GM18519 (cell line): ENCODE data around the gene TUSC7.

Source experiments
- ATAC-seq: cut with Tn5 transposase; IDR thresholded peaks from one replicate; pipeline ENCODE4 v1.9.1; 2021; ENCODE audit warnings: mild to moderate bottlenecking, moderate library complexity; ENCODE audit not compliant: unreplicated experiment, low FRiP score

The TUSC7 gene

GRCh38 chr3:116709479-116709878 is at the start of gene TUSC7:
TSS of gene TUSC7 (plus strand) at chr3:116709779.
- no peak for ATAC-seq

- ATAC-seq, result no peak
Observed at GRCh38 chr3:116661196-116661595, 48.4 kb upstream of the TUSC7 start.

GRCh38 chr3:116663161-116664110 is 46.1 kb upstream of the TUSC7 start:
- no peak for ATAC-seq

- no peak for ATAC-seq
Observed at GRCh38 chr3:116667324-116667723, 42.3 kb upstream of the TUSC7 start.

GRCh38 chr3:116667791-116668190 is 41.8 kb upstream of the TUSC7 start:
- ATAC-seq, result no peak

- ATAC-seq, result no peak
Observed at GRCh38 chr3:116669576-116669975, 40.0 kb upstream of the TUSC7 start.

GRCh38 chr3:116671151-116671550 is 38.4 kb upstream of the TUSC7 start:
- no peak for ATAC-seq

GRCh38 chr3:116678853-116679252 is 30.7 kb upstream of the TUSC7 start:
- no peak for ATAC-seq

- no peak for ATAC-seq
Observed at GRCh38 chr3:116691041-116691440, 18.5 kb upstream of the TUSC7 start.

- no peak for ATAC-seq
Observed at GRCh38 chr3:116701070-116701469, 8.5 kb upstream of the TUSC7 start.

- no peak for ATAC-seq
Observed at GRCh38 chr3:116702334-116702733, 7.2 kb upstream of the TUSC7 start.

- no peak for ATAC-seq
Observed at GRCh38 chr3:116707531-116707930, 2.0 kb upstream of the TUSC7 start.

GRCh38 chr3:116716490-116716889 is 6.9 kb downstream of the TUSC7 start:
- ATAC-seq, result no peak

- no peak for ATAC-seq
Observed at GRCh38 chr3:116717566-116717965, 8.0 kb downstream of the TUSC7 start.

GRCh38 chr3:116728454-116728853 is 18.9 kb downstream of the TUSC7 start:
- ATAC-seq, result no peak

- ATAC-seq, result no peak
Observed at GRCh38 chr3:116734243-116734642, 24.7 kb downstream of the TUSC7 start.

- ATAC-seq, result no peak
Observed at GRCh38 chr3:116739678-116740077, 30.1 kb downstream of the TUSC7 start.

- ATAC-seq, result no peak
Observed at GRCh38 chr3:116740293-116740692, 30.7 kb downstream of the TUSC7 start.

GRCh38 chr3:116741467-116741866 is 31.9 kb downstream of the TUSC7 start:
- ATAC-seq, result no peak

GRCh38 chr3:116743062-116743461 is 33.5 kb downstream of the TUSC7 start:
- no peak for ATAC-seq

- ATAC-seq, result no peak
Observed at GRCh38 chr3:116749388-116749787, 39.8 kb downstream of the TUSC7 start.

GRCh38 chr3:116757315-116757714 is 47.7 kb downstream of the TUSC7 start:
- ATAC-seq, result no peak
